ENCODE results near the gene ARID3B. TPM values are rescaled to one million over a fixed set of nuclear protein-coding genes. Genes with fewer than 3 reads are reported as not detected.
A peak's percentile ranks its signal among the peaks of the same experiment; 100 is the strongest.

The ARID3B gene
- total RNA-seq, 1 experiment from 2014 or later: 8.1 TPM

- peaks cover 58 to 77% of the 10 kb centered on the region in 2 experiments for H3K36me3 ChIP-seq (ENCODE audit: control insufficient read depth in 1 of 2, insufficient read depth in 2 of 2, low read length in 2 of 2)
- peaks cover 18% of the 10 kb centered on the region for H3K79me2 ChIP-seq (ENCODE audit: insufficient read depth, low read length)
- no peak overlapping the region for H3K4me2 ChIP-seq (ENCODE audit: low read length)
- no peaks in the 10 kb centered on the region for H3K9me3 ChIP-seq (ENCODE audit: control insufficient read depth in 1 of 2, insufficient read depth in 1 of 2, low read depth in 1 of 2, low read length in 2 of 2)
- ChIA-PET RAD21 (ENCODE audit: low non-redundant PET in 1 of 2, low total read pairs in 2 of 2, uncharacterized antibody in 2 of 2, unreplicated experiment in 2 of 2) (no interaction called here), POLR2A (no interaction called here), CTCF (interaction anchor here (1.0 kb wide), 1 partner anchor 253 kb away, joined by 3 read pairs; no protein-coding TSS in a partner anchor)
- intact Hi-C loops (cut with micrococcal nuclease): no loop called here
- BruUV-seq (replicated peaks): no TSS peak
- no peaks in the 10 kb centered on the region for H3K9me2 ChIP-seq (ENCODE audit: insufficient read depth)
- ATAC-seq (no peak), DNase-seq (ENCODE audit: low read depth, low spot score) (no peak)
- TF ChIP-seq ZNF274 (IDR thresholded peaks at IDR 0.05; ENCODE audit: low read depth, low read length) (no peak), POLR2AphosphoS5 (IDR thresholded peaks at IDR 0.05; ENCODE audit: low read depth, low read length) (peak; percentile 18; the same call in 1 of the 2 replicates)
- H2AFZ ChIP-seq (ENCODE audit: low read depth, low read length, poor library complexity, severe bottlenecking): no peak overlapping the region
- H3K27ac ChIP-seq (ENCODE audit: low read depth, low read length): no peak overlapping the region
- H3K4me1 ChIP-seq (ENCODE audit: control insufficient read depth in 1 of 2, insufficient read depth in 2 of 2, low read length in 2 of 2): no peaks in the 10 kb centered on the region; a peak in 1 of 4 replicates
- no peak overlapping the region for H3K9ac ChIP-seq (ENCODE audit: low read length)
- H3K27me3 ChIP-seq (ENCODE audit: insufficient read depth, low read length): no peaks in the 10 kb centered on the region
- H4K20me1 ChIP-seq (ENCODE audit: insufficient read depth): no peaks in the 10 kb centered on the region
- no peak overlapping the region for H3K4me3 ChIP-seq (replicated peaks in 1 of 2; ENCODE audit: low read depth in 1 of 2, low read length in 2 of 2)
Observed at GRCh38 chr15:74626752-74627692, 86.0 kb downstream of the ARID3B start.

GRCh38 chr15:74627766-74628165, 86.7 kb downstream of the ARID3B start:
- peaks cover 51 to 70% of the 10 kb centered on the region in 2 experiments for H3K36me3 ChIP-seq (ENCODE audit: control insufficient read depth in 1 of 2, insufficient read depth in 2 of 2, low read length in 2 of 2)
- ATAC-seq: no peak
- ChIA-PET POLR2A (no interaction called here), CTCF (no interaction called here), RAD21 (ENCODE audit: low non-redundant PET in 1 of 2, low total read pairs in 2 of 2, uncharacterized antibody in 2 of 2, unreplicated experiment in 2 of 2) (no interaction called here)
- no peak overlapping the region for H3K4me2 ChIP-seq (ENCODE audit: low read length)
- no peaks in the 10 kb centered on the region for H3K27me3 ChIP-seq (ENCODE audit: insufficient read depth, low read length)
- no peak for TF ChIP-seq REST (IDR thresholded peaks at IDR 0.05; ENCODE audit: low read depth)
- TF ChIP-seq POLR2AphosphoS5 (IDR thresholded peaks at IDR 0.05; ENCODE audit: low read depth, low read length): 0 out of 2 replicates have a peak, but pooled peaks have one; percentile 0
- no peak for TF ChIP-seq ZNF274 (IDR thresholded peaks at IDR 0.05; ENCODE audit: low read depth, low read length)
- DNase-seq (ENCODE audit: low read depth, low spot score): no peak
- H4K20me1 ChIP-seq (ENCODE audit: insufficient read depth): no peaks in the 10 kb centered on the region
- H3K27ac ChIP-seq (ENCODE audit: low read depth, low read length): no peak overlapping the region
- no peaks in the 10 kb centered on the region; a peak in 1 of 4 replicates for H3K4me1 ChIP-seq (ENCODE audit: control insufficient read depth in 1 of 2, insufficient read depth in 2 of 2, low read length in 2 of 2)
- intact Hi-C loops (cut with micrococcal nuclease): no loop called here
- H3K9me3 ChIP-seq (ENCODE audit: control insufficient read depth in 1 of 2, insufficient read depth in 1 of 2, low read depth in 1 of 2, low read length in 2 of 2): no peaks in the 10 kb centered on the region
- BruUV-seq (replicated peaks): no TSS peak
- H3K79me2 ChIP-seq (ENCODE audit: insufficient read depth, low read length): peaks cover 11% of the 10 kb centered on the region
- H3K9ac ChIP-seq (ENCODE audit: low read length): no peak overlapping the region
- H3K9me2 ChIP-seq (ENCODE audit: insufficient read depth): no peaks in the 10 kb centered on the region
- H2AFZ ChIP-seq (ENCODE audit: low read depth, low read length, poor library complexity, severe bottlenecking): no peak overlapping the region
- H3K4me3 ChIP-seq (replicated peaks in 1 of 2; ENCODE audit: low read depth in 1 of 2, low read length in 2 of 2): no peak overlapping the region
